Vagina (tissue), 2 donors: ENCODE results near the gene PIP4K2A.

Experiments used
- POLR2A ChIP-seq, 2 donors: fragments of 450-650 bp; IDR thresholded peaks; one replicate each; pipeline ENCODE4 v1.6.1; 2017; ENCODE audit warnings: antibody characterized with exemption in 2 of 2, mild to moderate bottlenecking in 2 of 2, moderate library complexity in 2 of 2
- TF ChIP-seq, protein P1 (sequence below), 3 experiments: fragments of 450-650 bp in 2 of 3; fragments of 200-600 bp in 1 of 3; sonication (generic) in 1 of 3; IDR thresholded peaks; one replicate each; pipeline ENCODE4 v1.5.1; 2017 to 2019; ENCODE audit warnings: antibody characterized with exemption in 3 of 3, mild to moderate bottlenecking in 2 of 3, moderate library complexity in 2 of 3

DNA sequence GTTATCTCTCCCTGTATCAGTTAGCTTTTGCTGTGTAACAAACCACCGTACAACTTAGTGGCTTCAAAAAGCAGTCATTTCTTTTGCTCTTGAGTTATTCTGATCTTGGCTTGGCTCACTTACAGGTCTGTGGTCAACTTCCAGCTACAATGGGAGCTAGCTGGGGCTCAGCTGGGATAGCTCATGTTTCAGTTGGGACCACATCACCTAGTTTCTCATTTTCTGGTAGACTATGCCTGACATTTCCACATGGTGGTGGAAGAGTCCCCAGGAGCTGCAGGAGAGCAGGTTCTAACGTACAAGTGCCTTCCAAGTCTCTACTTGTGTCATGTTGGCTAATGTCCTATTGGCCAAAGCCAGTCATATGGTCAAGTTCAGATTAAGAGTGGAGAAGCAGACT lies 25.8 kb upstream of the PIP4K2A start:
- TF ChIP-seq POLR2A (IDR thresholded peaks at IDR 0.05): no peak
- TF ChIP-seq, protein P1, sequence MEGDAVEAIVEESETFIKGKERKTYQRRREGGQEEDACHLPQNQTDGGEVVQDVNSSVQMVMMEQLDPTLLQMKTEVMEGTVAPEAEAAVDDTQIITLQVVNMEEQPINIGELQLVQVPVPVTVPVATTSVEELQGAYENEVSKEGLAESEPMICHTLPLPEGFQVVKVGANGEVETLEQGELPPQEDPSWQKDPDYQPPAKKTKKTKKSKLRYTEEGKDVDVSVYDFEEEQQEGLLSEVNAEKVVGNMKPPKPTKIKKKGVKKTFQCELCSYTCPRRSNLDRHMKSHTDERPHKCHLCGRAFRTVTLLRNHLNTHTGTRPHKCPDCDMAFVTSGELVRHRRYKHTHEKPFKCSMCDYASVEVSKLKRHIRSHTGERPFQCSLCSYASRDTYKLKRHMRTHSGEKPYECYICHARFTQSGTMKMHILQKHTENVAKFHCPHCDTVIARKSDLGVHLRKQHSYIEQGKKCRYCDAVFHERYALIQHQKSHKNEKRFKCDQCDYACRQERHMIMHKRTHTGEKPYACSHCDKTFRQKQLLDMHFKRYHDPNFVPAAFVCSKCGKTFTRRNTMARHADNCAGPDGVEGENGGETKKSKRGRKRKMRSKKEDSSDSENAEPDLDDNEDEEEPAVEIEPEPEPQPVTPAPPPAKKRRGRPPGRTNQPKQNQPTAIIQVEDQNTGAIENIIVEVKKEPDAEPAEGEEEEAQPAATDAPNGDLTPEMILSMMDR (IDR thresholded peaks at IDR 0.05): no peak
